Neural cell (in vitro differentiated cells): ENCODE results near the gene ZNF778. TPM values are rescaled to one million over a fixed set of nuclear protein-coding genes. Genes with fewer than 3 reads are reported as not detected.

Source experiments
- H2AFZ ChIP-seq: fragments of 200-600, 300-800 bp; sonication (generic), shearing (Covaris generic); 2 replicates; pipeline ENCODE4 v1.6.0; 2014; ENCODE audit warnings: low read depth, mild to moderate bottlenecking, antibody characterized with exemption, low read length, moderate library complexity
- H3F3A ChIP-seq: fragments of 200-600 bp; shearing (Covaris generic); 2 replicates; pipeline ENCODE4 v1.6.1; 2016; ENCODE audit warnings: mild to moderate bottlenecking, moderate library complexity, mixed read lengths, antibody characterized with exemption, low read length; ENCODE audit not compliant: insufficient read depth, poor library complexity, severe bottlenecking
- H3K27ac ChIP-seq: fragments of 200-600, 300-800 bp; sonication (generic), shearing (Covaris generic); 2 replicates; pipeline ENCODE4 v1.5.1; 2014; ENCODE audit warnings: mild to moderate bottlenecking, low read length, moderate library complexity
- H3K27me3 ChIP-seq: fragments of 300-800, 200-600 bp; sonication (generic), shearing (Covaris generic); 2 replicates; pipeline ENCODE4 v1.6.0; 2014; ENCODE audit warnings: mild to moderate bottlenecking, low read depth, low read length, moderate library complexity; ENCODE audit not compliant: insufficient read depth
- H3K36me3 ChIP-seq: fragments of 300-800, 200-600 bp; sonication (generic), shearing (Covaris generic); 2 replicates; pipeline ENCODE4 v1.5.1; 2014; ENCODE audit warnings: mild to moderate bottlenecking, antibody characterized with exemption, low read length, moderate library complexity; ENCODE audit not compliant: insufficient read depth
- H3K4me2 ChIP-seq: fragments of 300-800, 200-600 bp; sonication (generic), shearing (Covaris generic); 2 replicates; pipeline ENCODE4 v1.6.0; 2014; ENCODE audit warnings: mild to moderate bottlenecking, low read length
- H3K4me3 ChIP-seq: fragments of 300-800, 200-600 bp; sonication (generic), shearing (Covaris generic); 2 replicates; pipeline ENCODE4 v1.5.1; 2014; ENCODE audit warnings: mild to moderate bottlenecking, low read length, moderate library complexity
- H3K79me2 ChIP-seq: fragments of 200-600 bp; shearing (Covaris generic); replicated peaks from 2 replicates; pipeline ENCODE4 v1.6.0; 2014; ENCODE audit warnings: mild to moderate bottlenecking, low read length, moderate library complexity; ENCODE audit not compliant: insufficient read depth
- H3K9ac ChIP-seq: fragments of 300-800, 200-600 bp; sonication (generic), shearing (Covaris generic); 2 replicates; pipeline ENCODE4 v1.6.1; 2016; ENCODE audit warnings: mild to moderate bottlenecking, low read length, mixed read lengths
- H3K9me2 ChIP-seq: fragments of 200-600 bp; shearing (Covaris generic); 2 replicates; pipeline ENCODE4 v1.6.1; 2016; ENCODE audit warnings: mild to moderate bottlenecking, low read length, mixed read lengths; ENCODE audit not compliant: insufficient read depth
- H3K9me3 ChIP-seq: fragments of 200-600, 300-800 bp; sonication (generic), shearing (Covaris generic); 2 replicates; pipeline ENCODE4 v1.6.1; 2016; ENCODE audit warnings: mild to moderate bottlenecking, mixed run types, low read length, moderate library complexity, mixed read lengths
- H4K20me1 ChIP-seq: fragments of 200-600 bp; shearing (Covaris generic); 2 replicates; pipeline ENCODE4 v1.6.1; 2016; ENCODE audit warnings: mild to moderate bottlenecking, mixed run types; ENCODE audit not compliant: insufficient read depth
- CTCF ChIP-seq: fragments of 450-650 bp; IDR thresholded peaks from 2 replicates; pipeline ENCODE4 v1.5.1; 2014; ENCODE audit warnings: antibody characterized with exemption, mild to moderate bottlenecking, moderate library complexity; ENCODE audit not compliant: poor library complexity, severe bottlenecking
- EP300 ChIP-seq: fragments of 450-650 bp; conservative IDR thresholded peaks from 2 replicates; pipeline ENCODE4 v1.6.1; 2014; ENCODE audit warnings: antibody characterized with exemption, mild to moderate bottlenecking, moderate library complexity; ENCODE audit not compliant: poor library complexity, severe bottlenecking
- EZH2 ChIP-seq: fragments of 200-600, 300-800 bp; shearing (Covaris generic), sonication (generic); IDR thresholded peaks from 2 replicates; pipeline ENCODE4 v1.6.1; 2014; ENCODE audit warnings: antibody characterized with exemption, low read length, borderline replicate concordance, mild to moderate bottlenecking; ENCODE audit not compliant: insufficient read depth, poor library complexity, severe bottlenecking
- MXI1 ChIP-seq: fragments of 450-650 bp; conservative IDR thresholded peaks from 2 replicates; pipeline ENCODE4 v1.6.1; 2014; ENCODE audit warnings: antibody characterized with exemption, mild to moderate bottlenecking; ENCODE audit not compliant: poor library complexity, severe bottlenecking
- REST ChIP-seq: IDR thresholded peaks from 2 replicates; pipeline ENCODE4 v1.6.1; 2012; ENCODE audit warnings: borderline replicate concordance
- TAF1 ChIP-seq: IDR thresholded peaks from 2 replicates; pipeline ENCODE4 v1.6.1; 2012; ENCODE audit warnings: low read depth
- polyA plus RNA-seq: library from polyadenylated mRNA; depleted of rRNA; stranded (reverse); fragments of >200 nt; gene quantifications from 2 replicates; pipeline ENCODE4 v1.2.3, GENCODE V29; 2014

Gene ZNF778
- polyA plus RNA-seq, 1 donor from 2014 or later: 14.7 TPM

DNA sequence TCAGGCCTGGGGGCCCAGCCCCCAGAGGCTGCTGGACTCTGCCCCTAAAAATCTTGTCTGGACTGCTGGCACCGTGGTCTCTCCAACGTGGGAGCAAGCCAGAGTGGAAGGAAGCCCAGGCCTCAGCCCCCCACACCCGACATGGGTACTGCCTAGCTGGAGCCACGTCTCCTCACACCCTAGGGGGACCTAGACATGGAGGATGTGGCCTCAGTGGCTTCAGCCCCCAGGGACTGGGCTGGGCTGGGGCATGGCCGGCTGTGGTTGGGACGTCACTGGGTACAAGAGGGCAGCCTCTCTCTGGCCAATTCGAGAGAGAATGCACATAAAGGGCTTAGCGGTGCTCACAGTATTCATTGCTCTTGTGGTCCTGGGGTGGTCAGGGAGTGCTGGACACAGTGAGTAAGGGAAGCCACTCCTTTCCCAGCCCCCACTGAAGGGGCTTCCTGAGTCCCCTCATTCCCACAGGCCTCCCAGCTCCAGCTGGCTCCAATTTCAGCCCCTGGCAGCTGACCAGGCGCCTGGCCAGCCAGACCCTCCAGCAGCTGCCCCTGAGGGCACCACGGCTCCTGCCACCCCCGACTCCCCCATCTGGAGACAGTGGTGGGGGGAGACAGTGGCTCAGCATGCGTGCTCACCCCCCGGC lies 44.9 kb upstream of the ZNF778 start:
- H3K9ac ChIP-seq: no peak overlapping the region
- H3K27ac ChIP-seq: no peak overlapping the region
- no peaks in the 10 kb centered on the region for H3K79me2 ChIP-seq
- no peak overlapping the region for H3K4me2 ChIP-seq
- no peaks in the 10 kb centered on the region for H3K9me2 ChIP-seq
- no peaks in the 10 kb centered on the region for H3K36me3 ChIP-seq
- H3K27me3 ChIP-seq: peaks cover 12% of the 10 kb centered on the region
- no peak overlapping the region for H2AFZ ChIP-seq
- H3K9me3 ChIP-seq: no peaks in the 10 kb centered on the region
- H3K4me3 ChIP-seq: no peak overlapping the region
- no peaks in the 10 kb centered on the region for H3F3A ChIP-seq
- no peak for TF ChIP-seq MXI1
- no peaks in the 10 kb centered on the region for H4K20me1 ChIP-seq

- H3K9ac ChIP-seq: no peak overlapping the region
- H3K79me2 ChIP-seq: no peaks in the 10 kb centered on the region
- no peaks in the 10 kb centered on the region for H3K9me2 ChIP-seq
- H3K36me3 ChIP-seq: no peaks in the 10 kb centered on the region
- no peaks in the 10 kb centered on the region for H3F3A ChIP-seq
- H2AFZ ChIP-seq: no peak overlapping the region
- no peak overlapping the region for H3K4me3 ChIP-seq
- no peak overlapping the region for H3K4me2 ChIP-seq
- no peaks in the 10 kb centered on the region for H3K9me3 ChIP-seq
- peaks cover 12% of the 10 kb centered on the region for H3K27me3 ChIP-seq
- no peaks in the 10 kb centered on the region for H4K20me1 ChIP-seq
- TF ChIP-seq CTCF (no peak), MXI1 (no peak), REST (no peak), EZH2 (no peak), TAF1 (no peak), EP300 (no peak)
- H3K27ac ChIP-seq: no peak overlapping the region
These were observed 44.2 kb upstream of the ZNF778 start for GRCh38 chr16:89173174-89173921.
